CD4-positive, alpha-beta T cell treated with Interferon alpha-2 for 1 hour (primary cell): ENCODE results near the gene ZBTB38.

Source experiments
- DNase-seq, 2 donors: peaks; one replicate each; pipeline ENCODE4 v3.0.0-alpha.2; 2020 to 2022

Gene ZBTB38

DNA sequence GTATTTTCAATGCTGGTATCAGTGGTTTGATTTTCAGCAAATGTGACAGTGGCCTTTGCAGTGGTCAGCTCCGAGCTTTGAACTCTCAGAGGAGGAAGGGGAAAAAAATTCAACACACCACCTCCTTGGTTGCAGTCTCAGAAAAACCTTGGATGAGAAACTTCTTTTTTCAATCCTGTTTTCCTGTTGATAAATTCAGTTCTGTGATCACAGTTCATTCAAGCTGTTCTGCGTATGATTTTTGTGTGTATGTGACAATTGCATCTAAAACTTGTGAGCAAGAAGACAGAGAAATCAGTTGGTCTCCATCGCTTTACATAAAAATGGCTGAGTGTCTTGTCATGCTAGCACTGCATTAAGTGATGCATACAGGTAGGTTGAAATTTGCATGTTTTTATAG lies 19.2 kb downstream of the ZBTB38 start:
- no peak for DNase-seq

DNA sequence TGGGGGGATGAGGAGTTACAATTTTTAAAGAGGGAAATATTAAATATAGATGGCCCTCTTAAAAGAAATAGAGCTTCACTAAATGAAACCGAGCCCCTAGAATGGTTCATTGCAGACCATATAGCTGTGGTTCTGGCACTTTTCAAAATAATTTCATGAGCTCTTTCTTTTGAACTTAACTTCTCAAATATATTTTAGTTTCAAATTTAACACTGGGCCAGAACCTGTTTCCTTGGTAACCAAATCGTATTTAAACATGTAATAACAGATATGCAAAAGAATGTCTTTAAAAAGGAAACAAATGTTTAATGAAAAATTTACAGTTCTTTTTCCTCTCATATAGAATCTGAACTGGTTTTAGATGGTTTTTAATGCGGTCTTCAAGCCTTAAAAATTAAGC lies 20.1 kb downstream of the ZBTB38 start:
- DNase-seq, result no peak

DNA sequence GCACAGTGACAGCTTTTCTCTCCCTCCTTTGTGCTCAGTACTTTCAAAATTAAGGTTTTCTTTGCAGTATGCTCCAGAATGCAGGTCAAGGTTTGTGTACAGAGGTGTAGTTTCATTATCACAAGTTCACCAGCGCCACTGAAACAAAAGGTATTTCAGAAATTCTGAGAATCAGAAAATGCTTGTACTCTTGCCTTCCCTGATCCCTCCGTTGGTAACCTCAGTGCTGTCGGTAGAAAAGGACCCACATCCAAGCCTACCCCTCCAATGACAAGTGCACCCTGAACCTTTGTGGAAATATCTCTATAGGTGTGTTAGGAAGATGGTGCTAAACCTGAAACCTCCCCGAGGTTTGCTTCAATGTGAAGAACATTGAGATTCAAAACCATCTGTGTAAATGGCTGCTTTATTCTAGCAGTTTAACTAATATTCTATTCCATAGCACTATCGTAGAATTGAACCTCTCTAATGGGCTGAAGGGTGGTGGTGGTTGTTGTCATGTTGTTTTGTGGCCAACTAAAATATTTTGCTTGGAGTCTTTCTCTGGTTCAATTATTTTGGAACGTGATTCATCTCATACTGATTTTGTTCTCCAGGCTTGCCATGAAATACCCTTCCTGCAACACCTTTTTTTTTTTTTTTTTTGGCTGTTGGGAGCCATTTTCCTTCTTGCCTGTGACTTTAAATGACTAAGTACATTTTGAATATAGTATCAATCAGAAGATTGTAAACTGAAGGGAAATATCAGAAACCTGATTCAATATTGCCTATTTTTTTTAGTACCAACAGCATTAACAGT lies 20.7 kb downstream of the ZBTB38 start:
- no peak for DNase-seq

DNA sequence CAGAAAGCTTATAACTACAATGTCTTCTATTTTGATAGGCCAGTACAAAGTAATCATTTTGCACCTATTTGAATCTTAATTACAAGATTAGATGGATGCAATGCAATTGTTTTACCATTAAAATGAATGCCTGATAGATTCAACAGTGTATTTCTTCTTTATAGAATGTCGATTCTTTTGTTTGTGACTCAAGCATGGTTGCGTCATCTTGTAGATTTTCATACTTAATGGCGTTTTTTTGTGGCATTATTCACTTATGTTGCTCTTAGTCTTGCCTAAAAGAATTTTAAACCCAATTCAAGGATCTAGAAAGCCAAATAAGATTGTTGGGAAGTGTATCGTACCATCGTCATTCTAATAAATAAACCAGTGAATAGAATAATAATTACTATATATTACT lies 21.4 kb downstream of the ZBTB38 start:
- DNase-seq, result no peak

DNA sequence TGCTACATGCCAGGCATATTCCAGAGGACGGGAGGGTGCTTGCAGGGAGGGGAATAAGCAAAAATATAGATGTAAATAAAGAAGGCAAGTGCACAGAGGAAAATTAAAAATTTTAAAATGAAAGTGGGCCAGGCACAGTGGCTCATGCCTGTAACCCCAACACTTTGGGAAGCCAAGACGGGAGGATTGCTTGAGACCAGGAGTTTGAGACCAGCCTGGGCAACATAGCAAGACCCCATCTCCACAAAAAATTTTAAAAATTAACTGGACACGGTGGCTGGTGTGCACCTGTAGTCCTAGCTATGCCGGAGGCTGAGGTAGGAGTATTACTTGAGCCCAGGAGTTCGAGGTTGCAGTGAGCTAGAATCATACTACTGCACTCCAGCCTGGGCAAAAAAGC lies 22.4 kb downstream of the ZBTB38 start:
- DNase-seq, result no peak

DNA sequence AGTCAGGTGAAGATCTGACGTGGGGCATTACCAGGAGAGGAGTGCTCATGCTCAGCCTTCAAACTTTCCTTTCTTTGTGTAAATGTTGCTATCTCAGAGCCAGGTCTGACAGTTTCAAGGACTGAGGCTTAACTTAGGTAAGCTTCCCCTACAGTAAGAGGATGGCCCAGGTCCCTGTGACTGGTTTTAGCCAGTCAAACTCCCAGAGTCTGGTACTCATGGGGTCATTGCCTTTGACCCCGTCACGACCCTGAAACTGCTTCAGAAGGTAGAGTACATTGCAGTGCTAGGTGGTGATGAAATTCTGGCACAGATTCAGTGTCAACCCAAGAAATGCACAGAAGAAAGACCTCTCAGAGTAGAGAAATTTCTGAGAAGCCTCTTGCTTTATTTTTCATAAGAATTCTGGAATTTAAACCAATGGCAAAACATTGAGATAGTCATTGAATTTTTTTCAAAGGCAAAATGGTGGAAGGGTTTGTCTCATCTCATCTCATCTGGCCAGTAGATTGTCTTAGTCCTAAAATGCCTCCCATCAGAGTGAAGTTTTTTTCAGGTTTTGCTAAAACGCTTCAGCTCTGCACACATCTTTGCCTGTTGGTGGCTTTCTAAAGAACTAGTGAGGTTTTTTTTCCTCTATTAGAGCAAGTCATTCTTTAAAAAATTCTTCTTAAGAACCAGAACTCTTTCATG lies 23.1 kb downstream of the ZBTB38 start:
- no peak for DNase-seq

DNA sequence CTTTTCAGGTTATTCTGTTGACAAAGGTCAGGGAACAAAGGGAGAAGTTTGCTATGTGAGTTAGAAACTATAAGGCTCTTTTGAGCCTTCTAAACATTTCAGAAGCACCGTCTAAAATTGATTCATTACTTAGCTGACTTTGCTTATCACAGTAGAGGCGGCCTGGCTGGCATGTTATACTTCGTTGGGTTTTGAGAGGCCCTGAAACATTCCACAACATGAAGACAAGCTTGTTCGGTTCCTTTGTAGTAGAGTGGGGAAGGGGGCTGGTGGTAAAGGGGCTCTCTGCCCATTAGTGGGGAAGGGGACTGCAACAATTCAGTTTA lies 23.6 kb downstream of the ZBTB38 start:
- no peak for DNase-seq

DNA sequence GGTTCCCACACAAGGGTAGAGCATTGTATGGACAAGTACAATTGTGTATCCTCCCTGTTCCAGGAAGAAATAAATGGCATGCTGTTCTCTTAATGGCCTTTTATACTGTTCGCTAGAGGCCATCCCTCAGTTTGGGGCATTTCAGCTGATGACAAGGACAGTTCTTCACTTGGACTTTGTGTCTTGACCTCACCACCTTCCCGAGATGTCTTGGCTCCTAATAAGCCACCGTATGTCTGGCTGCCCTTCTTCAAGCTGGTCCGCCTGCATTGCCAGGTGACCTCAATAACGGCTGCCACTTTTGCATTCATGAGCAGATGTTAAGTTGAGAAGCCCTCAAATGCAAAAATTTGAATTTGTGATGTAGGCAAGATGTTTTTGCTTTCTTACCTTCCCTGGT lies 24.1 kb downstream of the ZBTB38 start:
- no peak for DNase-seq

DNA sequence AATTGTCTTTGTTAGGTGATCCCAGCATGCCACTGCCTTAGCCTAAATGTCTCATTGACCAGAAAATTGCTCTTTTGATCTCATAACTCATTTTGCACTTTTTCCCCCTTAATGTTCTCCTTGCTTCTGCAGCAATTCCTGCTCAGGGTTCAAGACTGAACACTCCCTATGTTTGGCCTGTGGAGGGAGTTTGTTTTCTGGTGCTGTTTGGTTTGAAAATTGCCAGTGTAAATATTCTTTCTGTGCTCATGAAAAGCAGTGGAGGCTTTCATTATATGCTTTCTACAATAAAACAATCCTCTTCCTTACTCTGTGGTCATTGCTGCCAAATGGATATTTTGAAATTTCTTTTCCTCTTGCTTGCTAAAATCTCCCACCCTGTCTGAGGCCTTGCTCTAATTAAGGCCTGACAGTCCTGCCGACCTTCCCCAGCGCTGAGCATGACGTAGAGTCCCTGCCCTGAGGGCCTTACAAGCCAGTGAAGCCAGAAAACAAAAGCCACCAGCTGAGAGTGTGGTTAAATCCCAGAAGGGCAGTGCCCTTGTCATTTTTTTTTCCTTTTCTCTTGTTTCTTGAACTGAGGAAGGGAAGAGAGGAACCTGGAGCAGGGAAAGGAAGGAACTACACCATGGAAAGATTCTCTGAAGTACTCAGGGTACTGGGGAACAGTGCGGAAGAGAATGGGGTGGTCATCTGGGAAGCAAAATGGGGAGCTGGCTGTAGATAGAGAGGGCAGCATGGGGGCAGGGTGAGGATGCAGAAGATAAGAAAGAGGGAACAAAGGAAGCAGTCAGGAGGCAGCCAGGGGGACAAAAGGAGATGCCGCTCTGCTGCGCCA lies 24.8 kb downstream of the ZBTB38 start:
- no peak for DNase-seq

DNA sequence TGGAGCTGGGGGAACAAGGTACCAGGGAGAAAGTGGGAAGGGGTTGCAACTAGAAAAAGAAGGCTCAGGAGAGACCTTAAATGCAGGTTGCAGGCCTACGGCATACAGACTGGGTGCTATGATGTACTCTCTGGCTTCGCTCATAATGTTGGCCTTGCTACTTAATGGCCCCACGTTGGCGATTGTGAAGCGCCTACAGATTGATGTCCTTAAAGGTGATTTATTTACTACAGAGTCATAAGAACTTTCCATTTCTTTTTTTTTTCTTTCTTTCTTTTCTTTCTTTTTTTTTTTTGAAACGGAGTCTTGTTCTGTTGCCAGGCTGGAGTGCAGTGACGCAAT lies 25.4 kb downstream of the ZBTB38 start:
- DNase-seq, result no peak

DNA sequence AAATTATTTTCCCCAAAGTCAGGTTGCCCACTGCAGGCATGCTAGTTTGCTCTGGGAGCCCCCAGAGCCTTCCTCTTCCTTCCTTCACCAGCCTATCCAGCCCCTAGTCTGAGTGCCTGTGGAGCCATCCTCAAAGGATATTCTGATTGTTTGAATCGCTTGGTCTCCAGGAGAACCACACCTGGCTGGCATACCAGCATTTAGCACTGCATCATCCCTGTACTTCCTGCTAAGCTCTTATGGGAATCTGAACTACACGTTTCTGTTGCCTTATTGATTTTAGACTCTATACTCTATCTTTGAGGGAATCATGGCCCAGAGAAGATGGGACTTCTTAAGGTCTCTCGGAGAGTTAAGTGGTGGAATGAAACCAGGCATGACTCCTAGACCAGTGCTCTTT lies 26.3 kb downstream of the ZBTB38 start:
- DNase-seq, result no peak

DNA sequence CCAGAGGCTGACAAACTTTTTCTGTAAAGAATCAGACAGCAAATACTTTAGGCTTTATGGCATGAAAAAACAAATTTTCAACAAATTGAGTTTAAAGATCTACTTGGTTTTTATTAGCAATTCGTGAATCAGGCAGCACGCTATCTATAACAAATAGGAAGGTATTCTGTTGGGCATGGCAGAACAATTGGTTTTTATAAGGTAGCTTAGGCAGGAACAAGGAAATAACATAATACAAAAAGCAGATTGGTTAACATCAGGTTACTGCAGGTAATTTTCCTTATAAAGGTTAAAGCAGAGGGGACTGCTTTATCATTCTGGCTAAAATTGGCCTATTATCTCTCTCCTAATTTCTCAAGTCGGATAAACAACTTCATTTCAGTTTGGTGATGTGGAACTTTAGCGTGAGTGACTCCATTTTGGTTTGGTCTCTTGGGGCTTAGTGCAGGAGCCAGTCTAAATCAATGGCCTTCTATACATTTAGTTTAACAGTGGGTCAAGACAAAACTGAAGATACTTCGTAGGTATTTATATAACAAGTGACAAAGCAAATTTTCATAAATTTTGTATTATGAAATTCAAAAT lies 26.8 kb downstream of the ZBTB38 start:
- no peak for DNase-seq

DNA sequence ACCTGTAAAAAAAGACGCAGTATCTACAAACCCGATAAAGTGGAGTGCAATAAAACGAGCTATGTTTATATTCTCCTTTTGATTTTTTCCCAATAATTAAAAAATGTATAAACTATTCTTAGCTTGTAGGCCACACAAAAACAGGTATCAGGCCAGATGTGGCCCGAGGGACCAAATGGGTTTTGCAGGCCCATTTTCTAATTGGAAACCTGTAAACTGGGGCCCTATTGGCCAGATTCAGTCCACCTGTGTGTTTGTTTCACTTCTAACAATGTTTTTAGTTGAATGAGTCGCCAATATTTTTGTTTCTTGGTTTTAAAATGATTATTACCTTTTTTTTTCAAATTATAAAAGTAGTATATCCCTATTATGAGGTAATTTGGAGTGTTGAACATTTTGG lies 29.7 kb downstream of the ZBTB38 start:
- no peak for DNase-seq

DNA sequence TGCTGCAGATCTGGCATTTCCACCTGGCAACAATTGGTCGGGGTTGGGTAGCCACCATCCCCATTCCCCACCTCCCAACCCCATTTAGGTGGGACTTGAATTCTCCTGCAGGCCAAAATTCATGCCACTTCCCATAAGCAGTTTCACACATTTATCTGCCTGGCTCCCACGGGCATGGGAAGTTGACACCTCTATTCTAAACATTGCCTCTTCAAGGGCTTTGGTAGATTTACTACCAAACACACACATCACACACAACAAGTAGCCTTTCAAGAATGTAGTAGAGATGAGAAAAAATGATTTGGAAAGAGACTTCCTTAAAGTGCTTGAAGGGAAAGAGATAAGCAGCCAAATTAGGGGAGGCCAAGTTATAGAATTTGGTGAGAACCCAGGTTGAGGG lies 30.9 kb downstream of the ZBTB38 start:
- no peak for DNase-seq

DNA sequence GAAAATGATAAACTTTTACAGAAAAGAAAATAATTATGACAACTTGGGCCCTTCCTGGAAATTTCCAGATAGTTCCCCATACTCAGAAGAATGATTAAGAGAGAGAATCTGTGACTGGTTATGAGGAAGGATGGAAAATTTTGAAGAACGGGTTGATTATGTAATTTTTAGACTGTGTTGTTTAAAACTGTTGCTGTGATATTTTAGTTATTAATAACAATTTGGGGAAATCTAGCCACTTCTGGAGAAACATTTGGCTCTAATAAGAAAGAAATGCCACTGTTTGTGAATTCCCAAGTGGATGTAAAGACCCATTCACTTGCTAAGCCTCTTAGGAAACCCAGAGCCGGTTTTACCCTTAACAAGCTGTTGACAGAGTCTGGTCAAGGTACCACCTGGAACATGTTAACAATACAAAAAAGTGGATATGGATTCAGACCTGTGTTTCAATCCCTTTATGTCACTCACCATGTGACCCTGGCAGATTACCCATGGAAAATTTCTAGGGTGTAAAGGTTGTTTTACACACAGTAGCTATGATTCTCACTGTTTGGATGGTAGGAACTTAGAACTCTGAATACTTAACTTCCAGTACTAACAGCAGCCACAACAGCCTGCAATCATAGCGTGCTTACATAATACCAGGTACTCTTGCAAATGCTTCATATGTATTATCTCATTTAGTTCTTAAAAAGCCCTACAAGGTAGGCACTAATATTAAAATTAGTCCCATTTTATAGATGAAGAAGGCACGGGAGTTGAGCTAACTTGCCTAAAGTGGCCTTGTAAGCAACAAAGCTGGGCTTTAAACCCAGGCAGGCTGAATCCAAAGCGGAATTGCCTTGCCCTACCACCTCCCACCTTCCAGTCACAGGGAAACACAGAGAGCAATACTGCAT lies 32.0 kb downstream of the ZBTB38 start:
- peak in 1 of 2 donors; percentile 15 for DNase-seq

DNA sequence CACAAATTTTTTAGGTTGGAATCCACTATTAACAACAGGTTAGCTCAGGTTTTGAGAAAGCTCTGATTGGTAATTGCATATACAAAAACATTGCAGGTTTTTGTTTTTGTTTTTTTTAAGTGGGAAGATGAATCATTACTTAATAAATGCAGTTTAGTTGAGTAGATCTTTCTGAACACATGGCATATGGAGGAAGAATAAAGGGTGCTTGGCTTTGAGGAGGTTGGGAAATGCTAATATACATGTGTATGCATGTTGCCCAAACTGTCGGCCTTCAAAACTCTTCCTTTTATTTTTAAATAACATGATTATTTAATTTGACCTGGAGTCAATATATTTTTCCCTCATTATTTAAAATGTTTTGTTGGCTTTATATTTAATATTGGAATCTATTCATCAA lies 32.8 kb downstream of the ZBTB38 start:
- no peak for DNase-seq

DNA sequence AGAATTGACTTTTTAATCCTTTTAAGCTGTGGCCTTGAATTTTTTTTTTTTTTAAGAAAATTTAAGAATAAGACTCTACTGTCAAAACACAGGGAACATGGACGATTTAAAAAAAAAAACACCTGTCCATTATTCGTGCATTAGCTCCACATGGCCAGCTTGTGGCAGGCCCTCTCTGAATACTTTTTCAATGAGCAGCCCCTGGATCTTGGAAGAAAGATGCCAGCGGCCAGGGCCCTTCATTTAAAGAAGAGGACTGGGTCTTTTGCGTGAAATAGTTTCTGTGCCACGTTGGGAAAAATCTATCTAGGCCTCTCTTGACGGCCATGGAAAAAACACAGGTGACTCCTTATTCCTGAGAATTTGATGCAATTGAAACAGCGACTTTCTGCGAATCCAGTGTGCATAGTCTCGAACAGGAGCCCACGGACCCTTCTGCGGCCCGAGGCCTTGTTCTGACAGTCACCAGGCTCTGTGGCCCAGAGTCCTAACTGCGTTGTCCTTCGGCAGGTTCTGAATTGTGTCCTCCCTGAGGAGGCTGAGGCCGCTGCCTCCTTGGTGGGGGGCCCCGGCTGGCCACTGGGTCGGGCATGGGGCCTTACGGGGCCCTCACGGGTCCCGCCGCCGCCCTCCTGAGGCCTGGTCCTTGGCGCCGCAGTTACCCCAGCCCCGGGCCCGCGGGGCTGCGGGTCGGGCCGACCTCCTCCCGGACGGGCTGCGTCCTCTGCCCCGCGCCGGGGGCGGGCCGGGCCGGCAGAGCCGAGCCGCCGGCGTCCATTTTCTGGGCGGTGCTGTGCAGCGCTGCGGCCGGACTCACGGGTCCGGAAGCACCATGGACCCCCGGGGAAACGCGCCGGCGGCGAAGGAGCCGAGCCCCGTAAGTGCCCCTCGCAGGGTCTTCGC lies 33.5 kb downstream of the ZBTB38 start:
- DNase-seq, result peak; percentile 41 to 67

DNA sequence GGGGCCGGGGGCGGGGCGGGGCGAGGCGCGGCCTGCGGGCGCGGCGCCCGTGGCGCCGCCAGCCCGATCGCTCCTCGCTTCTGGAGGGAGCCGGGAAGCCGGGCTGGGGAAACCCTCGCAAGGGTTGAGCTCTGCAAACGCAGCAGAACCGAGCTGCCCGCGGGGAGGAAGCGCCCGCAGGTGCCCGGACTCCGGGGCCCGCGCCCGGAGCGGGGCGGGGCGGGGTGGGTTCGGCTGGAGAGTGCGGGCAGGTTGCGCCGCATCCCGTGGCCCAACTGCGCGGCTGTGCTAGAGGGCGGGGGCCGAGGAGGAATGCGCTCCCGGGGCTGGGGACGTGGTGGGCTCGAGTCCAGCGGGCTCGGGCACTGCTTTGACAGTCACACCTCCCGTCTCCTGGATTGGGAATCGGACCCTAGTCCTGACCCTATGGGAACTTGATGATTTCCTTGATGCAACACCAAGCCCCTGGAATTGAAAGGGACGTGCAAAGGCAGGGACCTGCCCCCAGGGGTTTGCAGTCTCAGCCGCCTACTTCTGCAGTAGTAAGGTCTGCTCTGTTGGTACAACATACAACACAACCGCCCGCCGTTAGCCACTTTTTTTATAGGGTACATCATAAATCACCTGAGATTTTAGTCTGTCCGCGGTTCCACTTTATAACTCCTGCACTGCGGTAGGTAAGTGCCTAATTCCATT lies 34.3 kb downstream of the ZBTB38 start:
- DNase-seq, result peak; percentile 33 to 57

DNA sequence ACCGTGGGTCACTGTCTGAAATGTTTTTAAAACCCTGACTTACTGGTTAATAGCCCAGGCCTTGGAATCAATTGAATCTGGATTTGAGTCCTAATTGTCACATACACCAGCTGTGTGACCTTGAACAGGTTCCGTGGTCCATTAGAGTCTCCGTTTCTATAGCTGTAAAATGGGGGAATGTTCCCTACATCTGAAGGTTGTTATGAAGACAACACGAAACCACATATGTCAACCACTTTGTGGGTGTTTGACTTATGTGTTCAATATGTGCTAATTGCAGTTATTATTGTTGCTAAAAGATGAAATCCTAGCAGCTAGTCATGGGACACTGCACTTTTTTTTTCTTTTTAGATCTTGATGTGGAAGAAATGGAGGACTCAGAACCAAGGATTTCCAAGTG lies 35.3 kb downstream of the ZBTB38 start:
- peak in 1 of 2 donors; percentile 55 for DNase-seq

DNA sequence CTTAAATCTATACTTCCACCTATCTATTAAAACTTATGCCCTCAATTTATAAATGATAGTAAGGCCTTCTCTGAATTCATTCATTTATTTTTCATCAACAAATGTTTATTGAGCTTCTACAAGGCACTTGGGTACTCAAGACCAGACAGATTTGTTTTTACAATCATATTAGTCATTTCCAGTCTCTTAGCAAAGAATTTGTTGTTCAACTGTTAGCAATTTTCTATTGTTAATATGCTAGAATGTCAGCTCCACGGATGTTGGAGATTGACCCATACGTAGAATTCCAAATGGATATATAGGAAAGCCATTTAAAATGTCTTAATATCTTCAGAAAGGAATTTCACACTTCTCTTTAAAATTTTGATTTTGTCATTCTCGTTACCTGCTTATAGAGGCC lies 36.7 kb downstream of the ZBTB38 start:
- no peak for DNase-seq

DNA sequence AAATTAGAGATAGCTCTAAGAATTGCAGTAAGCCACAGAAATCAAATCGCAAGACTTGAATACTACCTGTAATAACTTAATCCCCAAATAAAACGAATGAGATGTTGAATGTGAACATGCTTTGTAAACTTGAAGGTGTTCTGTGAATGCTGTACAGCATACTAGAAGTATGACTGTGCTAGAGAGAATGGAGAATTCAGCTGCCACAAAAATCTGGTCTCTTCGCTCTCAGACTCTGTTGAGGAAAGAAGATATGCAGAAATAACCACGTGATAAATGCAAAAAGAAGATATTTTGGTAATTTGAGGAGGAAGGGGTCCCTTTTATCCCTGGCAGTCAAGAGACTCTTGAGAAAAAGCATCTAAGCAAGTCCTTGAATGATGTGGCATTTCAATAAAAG lies 37.3 kb downstream of the ZBTB38 start:
- no peak for DNase-seq
